ENCODE results near the gene RERGL. TPM values are rescaled to one million over a fixed set of nuclear protein-coding genes. Genes with fewer than 3 reads are reported as not detected.

RERGL gene
- total RNA-seq = 0.99 TPM

GRCh38 chr12:18090093-18090492 lies at the start of gene RERGL:
Gene RERGL, minus strand, starts transcription at chr12:18090193. Its CDS starts 53 bp downstream, at chr12:18090140.

Other genes with a start within 250 kb of the RERGL start
- 2.5 TPM for gene PIK3C2G, start 171.3 kb upstream of the RERGL start, total RNA-seq